Peyer's patch (tissue), 4 donors: Measurements from ENCODE around the gene JAZF1. TPM values are rescaled to one million over a fixed set of nuclear protein-coding genes. Genes with fewer than 3 reads are reported as not detected.

Experiments
- DNase-seq, 3 donors: peaks; one replicate each; pipeline ENCODE4 v3.0.0-alpha.2; 2017 to 2019
- H3K27ac ChIP-seq, 4 donors: fragments of 200-600 bp; sonication (generic); one replicate each; pipeline ENCODE4 v1.5.1; 2016 to 2019
- H3K27me3 ChIP-seq, 2 donors: fragments of 200-600 bp; sonication (generic); one replicate each; pipeline ENCODE4 v1.5.1; 2019
- H3K36me3 ChIP-seq, 3 donors: fragments of 200-600 bp; sonication (generic); one replicate each; pipeline ENCODE4 v1.5.1; 2016 to 2019
- H3K4me1 ChIP-seq, 4 donors: fragments of 200-600 bp; sonication (generic); one replicate each; pipeline ENCODE4 v1.5.1; 2016 to 2019
- H3K4me3 ChIP-seq, 4 donors: fragments of 200-600 bp; sonication (generic); 1 replicate in 3 of 4; 2 replicates in 1 of 4; pipeline ENCODE4 v1.5.1; 2016 to 2019; ENCODE audit warnings: mild to moderate bottlenecking in 1 of 4
- H3K9me3 ChIP-seq, 4 donors: fragments of 200-600 bp; sonication (generic); one replicate each; pipeline ENCODE4 v1.5.1; 2016 to 2019; ENCODE audit warnings: mild to moderate bottlenecking in 1 of 4
- CTCF ChIP-seq, 6 experiments: fragments of 450-650 bp in 4 of 6; fragments of 200-600 bp in 2 of 6; sonication (generic) in 1 of 6; IDR thresholded peaks; one replicate each; pipeline ENCODE4 v1.5.1; 2017 to 2019; ENCODE audit warnings: antibody characterized with exemption in 6 of 6, mild to moderate bottlenecking in 3 of 6, moderate library complexity in 1 of 6
- POLR2A ChIP-seq, 2 donors: fragments of 450-650 bp; IDR thresholded peaks; one replicate each; pipeline ENCODE4 v1.5.1; 2017; ENCODE audit warnings: antibody characterized with exemption in 2 of 2, mild to moderate bottlenecking in 2 of 2, moderate library complexity in 2 of 2
- total RNA-seq, 4 donors: library from RNA; depleted of rRNA; stranded (reverse); fragments of >200 nt; gene quantifications; one replicate each; pipeline ENCODE4 v1.1.0, GENCODE V29; 2016

JAZF1 gene
- total RNA-seq, 4 donors from 2014 or later = 1.9 to 15.7 (median 2.6) TPM

- Histone ChIP-seq H3K27ac (peak overlapping the region in 1 of 4 donors; percentile 28), H3K36me3 (no peaks in the 10 kb centered on the region), H3K27me3 (no peaks in the 10 kb centered on the region), H3K4me1 (no peaks in the 10 kb centered on the region), H3K4me3 (no peak overlapping the region), H3K9me3 (no peaks in the 10 kb centered on the region)
- DNase-seq = no peak
- TF ChIP-seq CTCF (IDR thresholded peaks at IDR 0.05) (no peak), POLR2A (IDR thresholded peaks at IDR 0.05) (no peak)
These were observed 96.3 kb downstream of the JAZF1 start for GRCh38 chr7:28083998-28084985.

- H3K36me3 ChIP-seq = no peaks in the 10 kb centered on the region
- H3K27me3 ChIP-seq = no peaks in the 10 kb centered on the region
- no peak for DNase-seq
- no peak overlapping the region for H3K4me3 ChIP-seq
- peak overlapping the region in 1 of 4 donors; percentile 28 for H3K27ac ChIP-seq
- H3K4me1 ChIP-seq = no peaks in the 10 kb centered on the region
- H3K9me3 ChIP-seq = no peaks in the 10 kb centered on the region
- TF ChIP-seq POLR2A (IDR thresholded peaks at IDR 0.05) (no peak), CTCF (IDR thresholded peaks at IDR 0.05) (no peak)
These were observed 97.2 kb downstream of the JAZF1 start for GRCh38 chr7:28083164-28083997.

- H3K27ac ChIP-seq = no peak overlapping the region
- no peaks in the 10 kb centered on the region for H3K36me3 ChIP-seq
- no peak overlapping the region for H3K4me3 ChIP-seq
- no peaks in the 10 kb centered on the region for H3K27me3 ChIP-seq
- H3K9me3 ChIP-seq = no peaks in the 10 kb centered on the region
- no peak for DNase-seq
- TF ChIP-seq POLR2A (IDR thresholded peaks at IDR 0.05) = no peak
- TF ChIP-seq CTCF (IDR thresholded peaks at IDR 0.05) = no peak
- H3K4me1 ChIP-seq = no peaks in the 10 kb centered on the region
These were observed 98.5 kb downstream of the JAZF1 start for GRCh38 chr7:28082071-28082470.

GRCh38 chr7:28081016-28081415 is 99.6 kb downstream of the JAZF1 start:
- Histone ChIP-seq H3K27me3 (no peaks in the 10 kb centered on the region), H3K9me3 (no peaks in the 10 kb centered on the region), H3K4me1 (no peaks in the 10 kb centered on the region), H3K4me3 (no peak overlapping the region), H3K27ac (no peak overlapping the region), H3K36me3 (no peaks in the 10 kb centered on the region)
- TF ChIP-seq POLR2A (IDR thresholded peaks at IDR 0.05) (no peak), CTCF (IDR thresholded peaks at IDR 0.05) (no peak)
- DNase-seq = no peak

GRCh38 chr7:28078036-28078901 is 102.3 kb downstream of the JAZF1 start:
- TF ChIP-seq POLR2A (IDR thresholded peaks at IDR 0.05) (no peak), CTCF (IDR thresholded peaks at IDR 0.05) (peak; percentile 81 to 93 (median 86))
- H3K9me3 ChIP-seq = no peaks in the 10 kb centered on the region
- no peaks in the 10 kb centered on the region for H3K4me1 ChIP-seq
- H3K27ac ChIP-seq = no peak overlapping the region
- DNase-seq = peak in 2 of 3 donors; percentile 39 to 78
- no peaks in the 10 kb centered on the region for H3K27me3 ChIP-seq
- H3K4me3 ChIP-seq = no peak overlapping the region
- H3K36me3 ChIP-seq = no peaks in the 10 kb centered on the region
